HG03439 (cell line): ENCODE data around the gene FIG4.
"Not testable (repeated sequence)": the region's sequence is repeated elsewhere in the genome, so short reads cannot be mapped to it uniquely, and the experiment has no call there.

Experiments used
- ATAC-seq: cut with Tn5 transposase; IDR thresholded peaks from one replicate; pipeline ENCODE4 v1.9.1; 2021; ENCODE audit warnings: mild to moderate bottlenecking, moderate library complexity; ENCODE audit not compliant: unreplicated experiment

FIG4 gene

DNA sequence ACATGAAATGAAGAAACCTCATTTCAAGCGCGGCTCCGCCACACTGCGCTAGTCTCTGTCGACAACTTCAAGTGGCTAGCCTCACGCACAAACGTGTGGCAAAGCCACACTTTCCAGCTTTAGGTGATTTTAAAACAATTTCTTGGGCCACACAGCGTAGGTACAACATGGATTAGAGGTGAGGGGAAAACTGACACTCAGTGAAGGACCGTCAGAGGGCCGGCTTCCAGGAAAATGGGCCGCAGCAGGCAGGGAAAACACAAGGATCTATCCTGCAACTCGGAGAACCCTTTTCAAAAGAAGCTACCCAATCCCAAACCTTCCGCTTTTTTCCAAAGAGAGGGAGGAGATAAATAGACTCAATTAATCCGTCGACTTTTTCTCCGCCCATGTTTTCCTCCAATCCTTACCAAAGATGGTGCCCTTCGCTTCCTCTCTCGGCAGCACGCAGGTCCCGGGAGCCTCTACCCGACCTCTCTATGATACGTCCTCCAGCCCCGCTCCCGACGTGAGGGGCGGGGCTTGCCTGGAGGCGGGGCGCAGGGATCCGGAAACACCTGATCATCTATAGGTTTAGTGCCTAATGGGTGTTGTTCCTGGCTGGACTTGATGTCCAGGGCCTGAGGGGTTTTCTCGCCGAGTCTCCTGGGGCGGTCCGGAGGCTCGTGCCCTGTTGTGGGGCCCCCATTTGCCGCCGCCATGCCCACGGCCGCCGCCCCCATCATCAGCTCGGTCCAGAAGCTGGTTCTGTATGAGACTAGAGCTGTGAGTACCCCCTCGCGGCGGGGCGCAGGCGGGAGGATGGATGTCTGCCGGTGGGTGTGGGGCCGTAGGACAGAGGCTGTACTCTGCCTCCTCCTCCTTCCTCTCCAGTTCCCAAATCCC, at the start of gene FIG4, which contains the start of gene AK9:
Gene FIG4, plus strand, starts transcription at position 560 of the 885 bp plus-strand sequence. Its CDS starts 140 bp downstream, at position 700.
Gene AK9, minus strand, starts transcription at position 466 of the 885 bp plus-strand sequence. CDS start 15,457 bp downstream, outside the sequence.
- ATAC-seq, result peak; percentile 96

GRCh38 chr6:109644131-109644530, 47.0 kb upstream of the FIG4 start:
- no peak for ATAC-seq

- no peak for ATAC-seq
Measured at GRCh38 chr6:109653264-109653663, 37.8 kb upstream of the FIG4 start.

- no peak for ATAC-seq
Measured at GRCh38 chr6:109655761-109656262, 35.3 kb upstream of the FIG4 start.

GRCh38 chr6:109660526-109661320, 30.4 kb upstream of the FIG4 start:
- ATAC-seq, result no peak

DNA sequence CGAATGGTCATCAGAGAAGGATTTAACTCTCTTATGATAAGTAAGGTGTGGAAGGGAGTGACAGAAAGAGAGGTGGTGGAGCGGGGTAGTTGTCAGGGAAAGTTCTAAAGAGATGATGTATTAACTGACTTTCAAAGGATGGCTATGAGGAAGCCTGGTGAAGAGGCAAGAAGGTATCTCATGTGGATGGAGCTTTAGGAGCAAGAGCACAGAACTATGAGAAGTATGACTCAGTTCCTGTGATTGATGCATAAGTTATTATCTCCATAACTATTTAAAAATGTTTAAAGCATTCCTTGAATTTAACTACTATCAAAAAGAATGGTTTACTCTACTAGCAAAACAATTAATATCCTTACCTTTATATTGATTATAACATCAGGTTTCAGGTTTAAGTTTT, 28.9 kb upstream of the FIG4 start:
- no peak for ATAC-seq

DNA sequence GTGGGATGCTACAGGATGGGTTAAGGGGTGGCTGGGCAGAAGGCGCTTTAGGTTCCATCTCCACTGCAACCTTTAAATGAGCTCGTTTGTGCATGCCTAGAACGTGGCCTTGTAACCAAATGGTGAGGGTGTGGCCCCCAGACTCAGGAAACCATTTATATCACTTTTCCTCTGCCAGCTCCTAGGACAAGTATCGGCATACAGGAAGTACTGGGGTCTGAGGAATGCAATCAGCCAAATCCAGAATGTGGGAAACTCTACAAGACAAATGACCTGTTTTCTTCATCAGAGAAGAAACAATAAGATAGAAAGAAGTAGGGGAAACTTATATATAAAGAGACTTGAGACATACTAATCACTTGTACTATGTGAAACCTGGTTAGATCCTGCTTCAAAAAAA, 21.3 kb upstream of the FIG4 start:
- no peak for ATAC-seq

DNA sequence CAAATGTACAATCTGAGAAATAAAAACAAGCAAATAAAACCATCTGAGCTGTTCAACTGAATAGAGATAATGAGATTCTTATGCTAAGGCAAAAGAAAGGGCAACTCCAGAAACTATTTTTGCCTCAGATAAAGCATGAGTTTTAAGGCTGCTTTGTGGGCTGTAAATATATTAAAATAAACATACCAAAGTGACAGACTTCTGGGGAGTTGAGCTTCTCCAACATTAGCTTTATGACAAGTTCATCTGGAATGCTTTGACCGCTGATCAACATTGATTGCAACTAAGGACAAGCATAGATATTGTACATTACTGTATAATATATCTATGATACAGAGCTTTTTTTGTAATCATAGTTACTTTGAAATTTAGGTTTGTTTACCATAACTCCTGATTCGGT, 19.4 kb upstream of the FIG4 start:
- no peak for ATAC-seq

DNA sequence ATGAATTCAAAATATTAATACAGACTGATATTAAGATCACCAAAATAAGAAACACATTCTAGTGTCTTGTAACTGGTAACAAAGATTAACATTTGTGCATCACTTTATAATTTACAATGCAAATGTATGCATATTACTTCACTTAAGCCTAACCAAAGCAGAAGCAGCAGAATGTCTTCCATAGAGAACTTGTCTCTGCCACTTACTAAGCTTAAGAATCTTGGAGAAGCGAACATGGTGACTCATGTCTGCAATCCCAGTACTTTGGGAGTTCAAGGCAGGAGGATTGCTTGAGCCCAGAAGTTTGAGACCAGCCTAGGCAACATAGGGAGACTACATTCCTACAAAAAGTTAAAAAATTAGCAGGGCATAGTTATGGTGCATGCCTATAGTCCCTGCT, 18.9 kb upstream of the FIG4 start:
- ATAC-seq, result no peak

DNA sequence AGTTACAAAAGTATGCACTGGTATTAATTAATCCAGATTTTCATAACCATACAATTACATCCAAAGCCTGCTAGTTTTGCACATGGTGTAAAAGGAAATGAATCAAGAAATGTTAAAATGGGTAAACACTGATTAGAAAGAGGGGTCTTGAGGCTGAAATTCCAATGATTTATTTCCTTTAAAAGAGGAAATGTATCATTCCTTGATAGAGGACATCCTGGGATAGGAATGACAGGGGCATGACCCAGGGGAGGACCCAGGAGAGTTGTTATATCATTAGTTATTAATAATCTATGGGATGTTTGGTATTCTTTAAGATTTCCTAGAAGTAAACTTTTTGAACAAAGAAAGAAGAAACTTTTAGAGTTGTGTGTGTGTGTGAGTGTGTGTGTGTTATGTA, 18.3 kb upstream of the FIG4 start:
- ATAC-seq, result no peak

- no peak for ATAC-seq
Measured at GRCh38 chr6:109676724-109677123, 14.4 kb upstream of the FIG4 start.

DNA sequence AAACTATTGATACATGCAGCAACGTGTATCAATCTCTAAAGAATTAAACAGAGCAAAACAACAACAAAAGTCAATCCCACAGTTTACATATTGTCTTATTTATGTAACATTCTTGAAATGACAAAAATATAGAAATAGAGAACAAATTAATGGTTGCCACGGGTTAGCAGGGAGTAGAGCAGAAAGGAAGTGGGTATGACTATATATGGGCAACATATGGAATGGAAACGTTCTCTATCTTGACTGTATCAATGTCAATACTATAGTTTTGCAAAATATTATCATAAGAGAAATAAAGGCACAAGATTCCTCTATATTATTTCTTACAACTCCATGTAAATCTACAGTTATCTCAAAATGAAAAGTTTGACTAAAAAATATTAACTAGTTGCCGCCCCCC, 12.9 kb upstream of the FIG4 start:
- no peak for ATAC-seq

DNA sequence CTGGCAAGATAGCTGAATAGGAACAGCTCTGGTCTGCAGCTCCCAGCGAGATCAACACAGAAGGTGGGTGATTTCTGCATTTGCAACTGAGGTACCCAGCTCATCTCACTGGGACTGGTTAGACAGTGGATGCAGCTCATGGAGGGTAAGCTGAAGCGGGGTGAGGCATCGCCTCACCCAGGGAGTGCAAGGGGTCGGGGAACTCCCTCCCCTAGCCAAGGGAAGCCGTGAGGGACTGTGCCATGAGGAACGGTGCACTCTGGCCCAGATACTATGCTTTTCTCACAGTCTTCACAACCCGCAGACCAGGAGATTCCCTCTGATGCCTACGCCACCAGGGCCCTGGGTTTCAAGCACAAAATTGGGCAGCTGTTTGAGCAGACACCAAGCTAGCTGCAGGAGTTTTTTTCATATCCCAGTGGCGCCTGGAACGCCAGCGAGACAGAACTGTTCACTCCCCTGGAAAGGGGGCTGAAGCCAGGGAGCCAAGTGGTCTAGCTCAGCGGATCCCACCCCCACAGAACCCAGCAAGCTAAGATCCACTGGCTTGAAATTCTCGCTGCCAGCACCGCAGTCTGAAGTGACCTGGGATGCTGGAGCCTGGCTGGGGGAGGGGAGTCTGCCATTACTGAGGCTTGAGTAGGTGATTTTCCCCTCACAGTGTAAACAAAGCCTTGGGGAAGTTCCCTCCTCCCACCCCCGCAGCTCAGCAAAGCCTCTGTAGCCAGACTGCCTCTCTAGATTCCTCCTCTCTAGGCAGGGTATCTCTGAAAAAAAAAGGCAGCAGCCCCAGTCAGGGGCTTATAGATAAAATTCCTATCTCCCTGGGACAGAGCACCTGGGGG, 12.2 kb upstream of the FIG4 start:
- ATAC-seq, result not testable (repeated sequence)

GRCh38 chr6:109686566-109687265, 4.4 kb upstream of the FIG4 start:
- no peak for ATAC-seq

DNA sequence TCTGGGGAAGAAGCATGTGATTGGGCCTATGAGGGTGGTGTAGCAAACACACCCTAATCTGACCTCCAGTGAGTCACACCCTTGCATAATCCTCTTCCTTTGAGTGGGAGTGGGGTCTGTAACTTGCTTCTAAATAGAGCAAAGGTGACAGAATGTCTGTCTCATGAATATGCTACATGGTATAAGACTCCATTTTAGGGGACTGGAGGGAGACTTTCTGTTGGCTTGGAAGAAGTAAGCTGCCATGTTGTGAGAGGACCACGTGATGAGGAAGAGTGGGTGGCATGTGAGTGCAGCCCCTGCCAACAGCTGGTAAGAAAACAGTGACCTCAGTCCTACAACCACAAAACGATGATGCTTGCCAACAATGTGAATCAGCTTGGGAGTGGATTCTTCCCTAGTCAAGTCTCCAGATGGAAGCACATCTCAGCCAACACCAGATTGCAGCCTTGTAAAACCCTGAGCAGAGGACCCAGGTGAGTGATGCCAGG, 3.8 kb upstream of the FIG4 start:
- ATAC-seq, result no peak

DNA sequence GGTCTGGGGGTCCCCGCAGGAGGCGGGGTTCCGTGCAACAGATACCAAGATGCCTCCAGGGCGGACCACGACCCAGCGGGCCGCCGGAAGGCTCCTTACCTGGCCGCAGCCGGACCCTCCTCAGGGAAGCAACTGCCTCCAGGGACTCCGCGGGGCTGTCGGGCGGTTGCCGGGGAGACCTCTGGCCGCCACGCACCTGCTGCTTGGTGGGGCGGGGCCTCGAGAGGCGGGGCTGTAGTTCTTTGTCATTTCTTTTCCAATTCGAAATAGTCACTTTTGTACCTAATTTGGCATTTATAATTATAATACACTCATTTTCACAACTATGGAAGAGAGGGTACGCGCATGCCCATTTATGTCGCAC, 741 bp upstream of the FIG4 start:
- ATAC-seq, result peak; percentile 50

GRCh38 chr6:109693111-109693510, 2.0 kb downstream of the FIG4 start:
- no peak for ATAC-seq

GRCh38 chr6:109695468-109695867, 4.4 kb downstream of the FIG4 start:
- ATAC-seq, result no peak

GRCh38 chr6:109696355-109696754, 5.3 kb downstream of the FIG4 start:
- no peak for ATAC-seq

GRCh38 chr6:109701221-109701620, 10.1 kb downstream of the FIG4 start:
- ATAC-seq, result no peak
